PC-3 (cell line): ENCODE results near the gene HSPB6.

Experiments used
- EZH2phosphoT487 ChIP-seq: fragments of 300-600 bp; sonication (generic); IDR thresholded peaks from 2 replicates; pipeline ENCODE4 v1.6.1; 2018; ENCODE audit warnings: mild to moderate bottlenecking, antibody characterized with exemption, low read length, borderline replicate concordance
- TF ChIP-seq, protein P1 (sequence below): fragments of 300-600 bp; sonication (generic); conservative IDR thresholded peaks from 2 replicates; pipeline ENCODE4 v1.5.1; 2017; ENCODE audit warnings: antibody characterized with exemption, low read depth, mild to moderate bottlenecking, low read length

DNA sequence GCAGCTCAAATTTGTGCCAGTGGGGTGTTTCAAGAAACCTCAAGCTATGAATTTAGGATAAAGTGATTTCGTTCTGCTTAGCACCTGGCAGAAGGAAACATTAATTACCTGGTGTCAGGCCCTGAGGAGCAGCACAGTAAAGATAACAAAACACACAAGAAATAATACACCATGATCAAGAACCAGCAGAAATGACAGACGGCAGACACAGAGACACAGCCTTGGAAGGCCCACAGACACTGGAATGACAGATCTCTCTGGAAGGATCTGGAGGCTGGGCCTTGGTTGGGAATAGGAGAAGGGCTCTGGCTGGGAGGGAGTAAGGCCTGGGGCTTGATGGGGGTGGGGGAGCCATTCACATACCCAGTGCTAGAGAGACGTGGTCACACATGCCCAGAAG is 45.0 kb upstream of the HSPB6 start:
- TF ChIP-seq, protein P1, sequence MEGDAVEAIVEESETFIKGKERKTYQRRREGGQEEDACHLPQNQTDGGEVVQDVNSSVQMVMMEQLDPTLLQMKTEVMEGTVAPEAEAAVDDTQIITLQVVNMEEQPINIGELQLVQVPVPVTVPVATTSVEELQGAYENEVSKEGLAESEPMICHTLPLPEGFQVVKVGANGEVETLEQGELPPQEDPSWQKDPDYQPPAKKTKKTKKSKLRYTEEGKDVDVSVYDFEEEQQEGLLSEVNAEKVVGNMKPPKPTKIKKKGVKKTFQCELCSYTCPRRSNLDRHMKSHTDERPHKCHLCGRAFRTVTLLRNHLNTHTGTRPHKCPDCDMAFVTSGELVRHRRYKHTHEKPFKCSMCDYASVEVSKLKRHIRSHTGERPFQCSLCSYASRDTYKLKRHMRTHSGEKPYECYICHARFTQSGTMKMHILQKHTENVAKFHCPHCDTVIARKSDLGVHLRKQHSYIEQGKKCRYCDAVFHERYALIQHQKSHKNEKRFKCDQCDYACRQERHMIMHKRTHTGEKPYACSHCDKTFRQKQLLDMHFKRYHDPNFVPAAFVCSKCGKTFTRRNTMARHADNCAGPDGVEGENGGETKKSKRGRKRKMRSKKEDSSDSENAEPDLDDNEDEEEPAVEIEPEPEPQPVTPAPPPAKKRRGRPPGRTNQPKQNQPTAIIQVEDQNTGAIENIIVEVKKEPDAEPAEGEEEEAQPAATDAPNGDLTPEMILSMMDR, result no peak
- TF ChIP-seq EZH2phosphoT487, result no peak
